NCI-H82 (cell line): Measurements from ENCODE around the gene GALNT2.
A peak's percentile ranks its signal among the peaks of the same experiment; 100 is the strongest.

Experiments
- DNase-seq: peaks from one replicate; lab custom pipeline; 2025; lab: John Stamatoyannopoulos, UW

GALNT2 gene

DNA sequence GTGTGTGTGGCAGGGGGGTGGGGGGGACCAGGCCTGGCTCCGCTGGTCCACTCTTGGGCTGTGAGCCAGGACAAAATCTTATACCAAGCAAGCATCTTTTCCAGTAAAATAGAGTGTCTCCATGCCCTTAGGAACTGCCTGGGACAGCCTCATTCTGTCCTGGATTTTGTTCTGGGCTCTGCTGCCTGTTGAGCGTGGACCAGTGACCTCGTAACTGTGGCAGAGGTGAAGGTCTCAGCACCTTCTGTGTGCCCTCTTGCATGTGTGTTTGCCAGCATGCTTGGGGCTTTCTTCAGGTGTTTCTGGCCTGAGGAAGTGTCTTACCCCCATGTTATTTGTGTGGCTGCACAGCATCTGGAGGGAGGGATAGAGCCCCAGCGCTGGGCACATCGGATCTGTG is 45.7 kb downstream of the GALNT2 start:
- no peak for DNase-seq

DNA sequence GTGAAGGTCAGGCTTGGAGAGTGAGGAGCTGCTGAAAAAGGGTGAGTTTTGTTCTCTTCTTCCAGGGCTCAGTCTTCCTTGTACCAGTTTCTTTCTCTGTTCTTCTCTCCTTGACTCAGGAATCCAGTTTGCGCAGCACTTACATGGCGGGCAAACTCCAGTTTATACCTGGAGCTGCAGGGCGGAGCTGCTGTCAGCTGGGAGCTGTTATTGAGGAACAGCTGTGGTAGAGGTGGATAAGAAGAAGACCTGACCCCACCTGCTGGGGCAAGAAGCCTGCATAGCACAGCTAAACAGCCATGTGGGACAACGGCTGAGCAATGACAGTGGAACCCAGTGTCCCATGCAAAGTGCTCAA is 46.2 kb downstream of the GALNT2 start:
- no peak for DNase-seq

DNA sequence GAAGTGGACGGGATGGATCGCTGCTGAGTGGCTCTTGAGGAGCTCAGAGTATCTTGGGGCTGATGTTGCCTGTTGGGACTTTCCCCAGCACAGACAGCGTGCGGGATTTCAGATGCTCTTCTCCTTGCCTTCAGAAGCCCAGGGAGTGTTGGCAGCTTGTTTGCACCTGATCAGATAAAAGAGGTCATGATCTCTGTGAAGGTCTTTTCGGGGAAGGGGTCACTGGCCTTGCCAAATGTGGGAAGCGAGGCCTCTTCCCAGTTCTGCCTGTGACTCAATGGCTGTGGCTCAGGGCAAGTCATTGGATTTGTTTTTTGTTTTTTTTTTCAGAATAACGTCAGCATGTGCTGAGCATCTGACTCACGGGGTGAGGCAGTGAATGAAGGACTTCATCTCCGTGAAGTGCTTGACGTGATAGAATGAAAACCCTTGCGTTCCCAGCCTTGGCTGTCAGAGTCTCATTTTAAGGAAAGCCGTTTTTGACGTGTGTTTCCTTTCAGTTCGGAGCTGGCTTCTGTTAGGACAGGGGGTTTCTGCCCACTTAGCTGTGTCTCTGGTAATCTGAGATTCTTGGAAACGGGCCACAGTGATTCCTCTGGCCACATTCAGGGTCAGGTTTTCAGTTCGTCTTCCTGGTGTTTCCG is 46.7 kb downstream of the GALNT2 start:
- DNase-seq: no peak

- no peak for DNase-seq
Measured at GRCh38 chr1:230114237-230114651, 47.2 kb downstream of the GALNT2 start.

DNA sequence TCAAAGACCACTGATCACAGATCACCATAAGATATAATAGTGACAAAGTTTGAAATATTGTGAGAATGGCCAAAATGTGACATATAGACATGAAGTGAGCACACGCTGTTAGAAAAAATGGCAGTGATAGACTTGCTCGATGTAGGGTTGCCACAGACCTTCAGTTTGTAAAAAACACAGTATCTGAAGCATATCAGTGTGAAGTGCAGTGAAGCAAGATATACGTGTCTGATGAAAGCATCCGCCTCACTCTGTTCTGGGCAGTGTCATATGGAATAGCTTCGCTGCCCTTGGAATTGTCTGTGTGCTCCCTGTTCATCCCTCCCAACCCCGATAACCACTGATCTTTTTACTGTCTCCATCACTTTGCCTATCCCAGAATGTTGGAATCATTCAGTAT is 50.7 kb downstream of the GALNT2 start:
- DNase-seq: no peak

DNA sequence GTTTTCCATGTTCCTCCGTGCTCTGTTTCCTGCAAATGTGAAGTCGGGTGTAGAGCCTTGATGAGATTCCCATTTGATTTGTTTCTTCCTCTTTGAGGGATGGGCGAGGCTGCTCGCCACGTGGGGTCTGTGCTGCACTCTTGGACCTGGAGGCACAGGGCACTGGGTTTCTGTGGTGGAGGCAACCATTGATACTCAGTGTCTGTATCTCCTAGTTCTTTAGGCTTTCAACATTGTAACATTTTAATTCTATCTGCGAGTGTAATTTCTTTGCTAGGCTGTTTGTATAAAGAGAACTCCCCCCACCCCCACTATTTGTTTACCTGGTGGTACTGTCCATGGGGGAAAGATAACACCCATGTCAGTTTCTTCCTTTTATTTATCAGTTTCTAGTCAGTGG is 52.3 kb downstream of the GALNT2 start:
- DNase-seq: no peak

GRCh38 chr1:230120289-230120920 is 53.4 kb downstream of the GALNT2 start:
- DNase-seq: no peak

GRCh38 chr1:230120921-230121381 is 53.9 kb downstream of the GALNT2 start:
- DNase-seq: peak; percentile 60

- no peak for DNase-seq
Measured at GRCh38 chr1:230121950-230122349, 54.9 kb downstream of the GALNT2 start.

GRCh38 chr1:230122366-230123279 is 55.6 kb downstream of the GALNT2 start:
- DNase-seq: no peak

DNA sequence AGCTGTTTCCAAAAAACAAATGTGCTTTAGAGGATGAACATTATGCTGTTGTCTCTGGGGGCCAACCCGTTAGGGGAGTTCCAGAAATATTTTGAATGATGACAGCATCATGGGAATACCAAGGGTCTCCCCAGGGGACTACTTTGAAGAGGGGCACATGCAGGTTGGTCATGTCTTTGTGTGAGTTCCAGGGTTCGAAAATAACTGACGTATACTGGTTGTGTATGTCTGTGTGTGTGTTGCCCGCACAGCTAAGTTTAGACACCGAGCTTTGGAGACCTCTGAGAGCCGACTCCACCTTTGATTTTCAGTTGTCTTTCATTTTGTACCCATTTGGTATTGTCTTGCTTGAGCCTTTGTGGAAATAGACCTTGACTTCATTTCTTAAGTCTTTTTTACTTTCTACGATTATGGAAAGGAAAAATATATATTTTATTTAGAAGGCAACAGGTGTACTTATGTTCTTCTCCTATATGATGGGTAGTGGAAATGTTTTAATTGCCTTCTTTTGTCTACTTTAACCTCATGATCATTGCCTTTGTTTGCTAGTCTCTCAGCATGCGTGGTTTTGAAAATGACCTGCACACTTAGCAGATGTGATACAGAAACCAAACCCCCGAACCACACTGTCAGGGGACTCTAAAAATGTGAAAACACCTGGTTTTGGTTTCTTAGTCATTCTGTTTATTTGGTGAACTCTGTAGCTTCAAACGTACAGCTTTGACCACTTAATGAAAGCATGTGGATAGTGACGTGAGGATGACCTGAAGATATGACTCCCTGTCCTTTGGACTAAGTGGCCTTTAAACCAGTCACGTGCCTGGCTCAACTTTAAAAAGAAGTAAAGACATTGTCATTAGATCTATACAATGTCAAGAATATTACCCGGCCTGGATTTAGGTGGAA is 56.5 kb downstream of the GALNT2 start:
- no peak for DNase-seq

- no peak for DNase-seq
Measured at GRCh38 chr1:230124186-230125128, 57.4 kb downstream of the GALNT2 start.

GRCh38 chr1:230125141-230125540 is 58.1 kb downstream of the GALNT2 start:
- no peak for DNase-seq

DNA sequence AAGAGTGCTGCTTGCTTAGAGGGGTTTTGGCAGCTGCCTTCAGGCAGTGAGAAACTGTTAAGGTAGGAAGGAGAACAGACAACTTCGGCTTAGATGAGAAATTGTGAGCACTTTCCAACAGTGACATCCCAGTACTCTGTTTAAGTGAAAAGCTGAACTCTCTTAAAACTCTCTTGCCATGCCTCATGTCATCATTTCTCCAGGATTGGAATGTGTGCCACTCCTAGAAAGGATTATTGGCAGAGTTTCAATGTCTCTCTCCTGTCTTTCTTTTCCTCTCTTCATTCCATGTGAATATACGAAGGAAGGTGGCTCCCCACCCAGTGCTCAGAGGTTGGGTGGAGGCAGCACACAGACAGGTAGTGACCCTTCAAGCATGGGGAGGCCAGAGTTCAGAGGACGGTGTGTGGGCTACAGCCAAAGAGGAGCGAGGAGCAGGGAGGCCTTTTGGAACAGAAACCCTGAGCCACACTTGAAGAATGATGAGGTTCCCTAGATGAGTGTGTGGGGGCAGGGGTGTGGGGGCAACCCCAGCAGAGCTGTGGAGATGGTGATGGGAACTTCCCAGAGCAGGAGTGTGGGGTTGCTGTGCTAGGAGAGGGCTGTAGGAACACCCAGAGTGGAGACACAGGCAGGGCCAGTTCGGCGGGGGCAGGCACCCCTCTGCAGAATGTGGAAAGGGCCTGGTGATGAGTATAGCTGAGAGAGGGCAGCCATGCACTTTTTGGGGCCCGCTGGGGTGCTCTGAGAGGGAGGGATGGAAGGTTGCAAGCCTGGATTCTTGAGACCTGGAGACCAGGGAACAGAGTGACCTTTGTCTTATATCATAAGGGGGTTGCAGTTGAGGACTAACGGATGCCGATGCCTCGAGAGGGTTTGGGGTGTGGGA is 58.8 kb downstream of the GALNT2 start:
- no peak for DNase-seq

DNA sequence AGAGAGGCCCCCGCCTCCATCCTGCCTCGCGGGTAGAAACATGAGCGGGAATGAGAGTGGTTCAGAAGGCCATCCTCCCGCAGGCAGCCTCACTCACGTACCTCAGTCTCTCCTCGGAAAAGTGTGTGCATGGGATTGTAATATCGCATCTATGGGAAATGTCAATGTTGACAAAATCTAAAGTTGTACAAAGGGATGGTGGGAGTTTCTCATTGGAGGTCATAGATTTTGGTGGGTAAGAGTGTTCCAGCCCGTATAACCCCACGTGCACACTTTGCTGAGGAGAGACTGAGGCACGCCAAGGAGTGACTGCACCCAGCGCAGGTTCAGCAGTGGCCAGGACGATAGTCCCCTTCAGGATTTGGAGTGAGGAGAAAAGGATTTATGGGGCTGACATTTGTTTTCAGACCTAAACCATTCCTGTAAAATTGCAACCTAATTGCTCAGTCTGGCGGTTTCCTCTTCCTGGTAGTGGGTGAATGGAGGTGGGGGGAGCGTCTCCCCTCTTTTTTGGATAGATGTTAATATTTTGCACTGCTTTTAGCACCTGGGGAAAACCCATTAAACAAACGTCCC is 59.6 kb downstream of the GALNT2 start:
- no peak for DNase-seq

- DNase-seq: peak; percentile 63
Measured at GRCh38 chr1:230127105-230128054, 60.3 kb downstream of the GALNT2 start.

DNA sequence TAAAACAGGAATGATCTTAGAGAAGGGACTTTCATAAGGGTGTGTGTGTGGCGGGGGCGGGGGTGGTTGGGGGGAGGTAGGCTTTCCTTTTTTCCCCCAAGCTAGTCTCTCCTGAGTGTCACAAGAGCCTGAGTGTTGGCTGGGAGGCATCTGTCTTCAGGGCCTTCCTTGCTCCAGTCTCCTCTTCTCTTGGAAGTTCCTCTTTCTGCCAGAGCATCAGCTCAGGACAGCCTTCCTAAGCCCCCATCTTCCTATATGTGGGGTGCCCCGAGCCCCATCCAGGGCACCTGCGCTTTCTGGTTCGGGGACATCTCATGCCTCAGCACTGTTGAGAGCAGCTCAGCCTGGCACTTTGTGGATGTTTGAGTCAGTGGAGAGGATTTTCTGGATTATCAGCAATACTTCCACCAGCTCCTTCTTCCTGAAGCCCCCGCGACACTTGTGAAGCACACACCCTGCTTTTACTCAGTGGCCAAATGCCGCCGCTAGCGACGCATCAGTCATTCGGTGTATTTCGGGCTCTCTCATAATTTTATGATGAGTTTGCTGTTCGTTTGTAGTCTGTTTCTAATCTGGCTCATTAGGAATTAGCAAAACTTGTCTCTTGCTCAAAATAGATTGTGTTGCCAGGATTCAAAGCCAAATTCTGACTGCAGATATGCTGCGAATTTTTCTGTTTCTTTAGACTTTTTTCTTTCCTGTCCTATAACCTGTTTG is 61.7 kb downstream of the GALNT2 start:
- peak; percentile 25 for DNase-seq
